Chondrocyte (in vitro differentiated cells): ENCODE measurements around the gene C2. TPM values are rescaled to one million over a fixed set of nuclear protein-coding genes. Genes with fewer than 3 reads are reported as not detected.
"Not testable (repeated sequence)": the region's sequence is repeated elsewhere in the genome, so short reads cannot be mapped to it uniquely, and the experiment has no call there.

Source experiments
- DNase-seq: peaks from one replicate; pipeline ENCODE4 v3.0.0; 2021; ENCODE audit warnings: mixed read lengths, low spot score
- H3K27ac Mint-ChIP-seq: one replicate; pipeline ENCODE4 v1.8.0; 2021; ENCODE audit warnings: mild to moderate bottlenecking, moderate library complexity, mixed read lengths; ENCODE audit not compliant: unreplicated experiment
- H3K27me3 Mint-ChIP-seq: 2 replicates; pipeline ENCODE4 v1.8.0; 2021; ENCODE audit warnings: low read depth, mixed read lengths
- H3K36me3 Mint-ChIP-seq: 2 replicates; pipeline ENCODE4 v1.8.0; 2021; ENCODE audit warnings: low read depth, mixed read lengths
- H3K4me1 Mint-ChIP-seq: 2 replicates; pipeline ENCODE4 v1.8.0; 2021; ENCODE audit warnings: low read depth, mild to moderate bottlenecking, mixed read lengths
- H3K4me3 Mint-ChIP-seq: one replicate; pipeline ENCODE4 v1.8.0; 2021; ENCODE audit warnings: mild to moderate bottlenecking, moderate library complexity, mixed read lengths; ENCODE audit not compliant: unreplicated experiment
- H3K9me3 Mint-ChIP-seq: 2 replicates; pipeline ENCODE4 v1.8.0; 2021; ENCODE audit warnings: low read depth, mixed read lengths
- CTCF ChIP-seq: fragments of 200-600 bp; sonication (generic); IDR thresholded peaks from 2 replicates; pipeline ENCODE4 v1.5.0; 2021; ENCODE audit warnings: antibody characterized with exemption, mild to moderate bottlenecking, moderate library complexity
- total RNA-seq: library from RNA; stranded (reverse); gene quantifications from 3 replicates; pipeline ENCODE4 v1.2.1, GENCODE V29; 2021

C2 gene
- total RNA-seq, 1 donor from 2014 or later: 0.52 TPM

- Mint-ChIP-seq H3K36me3 (peaks cover 5% of the 10 kb centered on the region), H3K9me3 (no peaks in the 10 kb centered on the region), H3K27me3 (no peaks in the 10 kb centered on the region), H3K4me1 (peaks cover 9% of the 10 kb centered on the region), H3K27ac (no peak overlapping the region), H3K4me3 (no peak overlapping the region)
- no peak for TF ChIP-seq CTCF
- DNase-seq: no peak
These were observed 50.4 kb downstream of the C2 start for GRCh38 chr6:31977816-31978431.

GRCh38 chr6:31978831-31979230 lies 51.3 kb downstream of the C2 start:
- H3K27me3 Mint-ChIP-seq: no peaks in the 10 kb centered on the region
- H3K27ac Mint-ChIP-seq: no peak overlapping the region
- TF ChIP-seq CTCF: no peak
- peaks cover 2% of the 10 kb centered on the region for H3K36me3 Mint-ChIP-seq
- peaks cover under 1% of the 10 kb centered on the region for H3K4me1 Mint-ChIP-seq
- no peak overlapping the region for H3K4me3 Mint-ChIP-seq
- no peaks in the 10 kb centered on the region for H3K9me3 Mint-ChIP-seq
- DNase-seq: no peak

- DNase-seq: no peak
- Mint-ChIP-seq H3K4me1 (no peaks in the 10 kb centered on the region), H3K9me3 (no peaks in the 10 kb centered on the region), H3K27ac (no peak overlapping the region), H3K27me3 (no peaks in the 10 kb centered on the region), H3K36me3 (peaks cover 2% of the 10 kb centered on the region), H3K4me3 (no peak overlapping the region)
- TF ChIP-seq CTCF: no peak
These were observed 51.9 kb downstream of the C2 start for GRCh38 chr6:31979238-31979898.

GRCh38 chr6:31980195-31980876 lies 52.8 kb downstream of the C2 start:
- DNase-seq: peak; percentile 72
- not testable (repeated sequence) for H3K27ac Mint-ChIP-seq, H3K9me3 Mint-ChIP-seq

GRCh38 chr6:31980998-31981397 lies 53.5 kb downstream of the C2 start:
- not testable (repeated sequence) for H3K27me3 Mint-ChIP-seq

More at GRCh38 chr6:31980195-31980876, 52.8 kb downstream of the C2 start:
- not testable (repeated sequence) for H3K36me3 Mint-ChIP-seq, H3K4me3 Mint-ChIP-seq, H3K4me1 Mint-ChIP-seq, H3K27me3 Mint-ChIP-seq

GRCh38 chr6:31981744-31982143 lies 54.2 kb downstream of the C2 start, which contains the start of gene C4A:
TSS of gene C4A (plus strand) at chr6:31982057. CDS start at chr6:31982108, 51 bp downstream.
- not testable (repeated sequence) for H3K27me3 Mint-ChIP-seq, H3K4me1 Mint-ChIP-seq, H3K27ac Mint-ChIP-seq, H3K4me3 Mint-ChIP-seq, H3K9me3 Mint-ChIP-seq, H3K36me3 Mint-ChIP-seq, DNase-seq

More at GRCh38 chr6:31980998-31981397, 53.5 kb downstream of the C2 start:
- not testable (repeated sequence) for H3K27ac Mint-ChIP-seq, H3K4me3 Mint-ChIP-seq, H3K9me3 Mint-ChIP-seq, H3K4me1 Mint-ChIP-seq, DNase-seq, H3K36me3 Mint-ChIP-seq

- not testable (repeated sequence) for H3K36me3 Mint-ChIP-seq, H3K4me1 Mint-ChIP-seq, H3K9me3 Mint-ChIP-seq, H3K4me3 Mint-ChIP-seq, DNase-seq, H3K27ac Mint-ChIP-seq, H3K27me3 Mint-ChIP-seq
These were observed 61.8 kb downstream of the C2 start for GRCh38 chr6:31989363-31989762.

GRCh38 chr6:31994421-31994820 lies 66.9 kb downstream of the C2 start:
- H3K4me3 Mint-ChIP-seq, H3K27ac Mint-ChIP-seq, DNase-seq, H3K4me1 Mint-ChIP-seq, H3K27me3 Mint-ChIP-seq, H3K9me3 Mint-ChIP-seq, H3K36me3 Mint-ChIP-seq: not testable (repeated sequence)
